HG02763 (cell line): ENCODE data around the gene NAALADL2.
"Not testable (repeated sequence)": the region's sequence is repeated elsewhere in the genome, so short reads cannot be mapped to it uniquely, and the experiment has no call there.

Experiments used
- ATAC-seq: cut with Tn5 transposase; IDR thresholded peaks from one replicate; pipeline ENCODE4 v1.9.1; 2021; ENCODE audit warnings: mild to moderate bottlenecking, moderate library complexity; ENCODE audit not compliant: unreplicated experiment

The NAALADL2 gene

DNA sequence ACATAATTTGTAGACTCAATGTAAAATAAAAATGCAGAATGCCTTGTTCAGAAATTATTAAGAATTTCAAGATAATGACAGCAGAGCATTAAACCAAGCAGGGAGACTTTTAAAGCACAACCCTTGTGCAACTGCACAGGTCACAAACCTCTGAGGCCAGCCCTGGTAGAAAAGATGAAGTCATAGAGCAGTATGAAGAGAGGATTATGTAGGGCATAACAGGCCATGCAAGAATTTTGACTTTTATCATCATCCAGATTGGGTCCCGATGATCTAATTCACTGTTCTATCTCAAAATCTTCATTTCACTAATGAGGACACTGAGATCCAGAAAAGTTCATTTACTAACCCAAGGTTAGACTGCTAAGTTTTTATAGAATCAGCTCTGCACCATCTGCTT lies 388.5 kb downstream of the NAALADL2 start:
- no peak for ATAC-seq

DNA sequence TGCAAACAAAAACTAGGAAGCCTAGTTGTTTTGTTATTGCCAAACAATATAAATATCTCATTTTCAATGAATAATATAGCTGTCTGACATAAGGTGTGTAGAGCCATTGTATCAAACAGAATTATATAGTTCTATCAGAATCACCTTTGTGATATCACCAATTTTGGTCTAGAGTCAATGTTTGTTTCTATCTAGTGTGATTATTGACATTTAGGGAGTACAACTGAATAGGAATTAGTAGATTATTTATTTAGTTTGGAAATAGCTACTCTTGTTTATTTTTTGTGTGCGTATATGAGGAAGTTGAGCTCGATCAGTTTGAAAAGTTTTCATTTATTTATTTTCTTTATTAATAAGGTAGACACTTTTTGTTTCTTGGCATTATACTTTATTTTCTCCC lies 389.7 kb downstream of the NAALADL2 start:
- ATAC-seq = no peak

DNA sequence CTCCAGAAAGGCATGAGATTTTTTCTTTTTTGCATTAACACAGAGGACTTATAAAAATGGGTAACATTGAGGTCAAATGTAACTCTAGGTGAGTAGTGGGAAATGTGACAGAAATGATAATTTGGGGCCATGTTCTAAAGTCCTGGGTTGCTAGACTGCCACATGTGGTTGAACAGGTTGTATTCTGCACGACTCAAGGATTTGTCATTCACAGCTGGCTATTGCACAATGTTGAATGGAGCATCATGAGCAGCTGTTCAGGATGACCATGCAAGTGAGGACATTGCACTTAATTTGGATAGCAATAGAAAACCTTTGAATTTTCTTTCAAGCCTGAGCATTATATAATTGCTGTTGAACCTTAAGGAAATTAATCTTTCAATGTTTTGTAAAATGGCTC lies 396.6 kb downstream of the NAALADL2 start:
- no peak for ATAC-seq

DNA sequence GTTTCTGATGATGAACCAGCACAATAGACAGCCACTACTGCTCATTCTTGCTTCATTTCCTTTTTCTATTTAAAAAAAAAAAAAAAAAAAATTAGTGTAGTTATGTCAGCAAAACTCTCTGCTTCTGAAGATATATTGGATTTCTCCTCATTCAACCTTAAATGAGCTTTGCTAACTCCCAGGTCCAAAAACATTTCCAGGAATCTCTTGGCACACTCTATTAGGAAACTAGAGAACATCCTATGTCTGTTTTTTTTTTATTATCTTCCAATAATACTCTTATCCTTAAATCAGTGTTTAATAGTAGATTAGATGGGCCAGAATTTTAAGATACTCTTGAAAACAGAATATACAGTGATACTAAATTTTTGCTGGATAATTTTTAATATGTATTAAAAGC lies 398.0 kb downstream of the NAALADL2 start:
- ATAC-seq = no peak

DNA sequence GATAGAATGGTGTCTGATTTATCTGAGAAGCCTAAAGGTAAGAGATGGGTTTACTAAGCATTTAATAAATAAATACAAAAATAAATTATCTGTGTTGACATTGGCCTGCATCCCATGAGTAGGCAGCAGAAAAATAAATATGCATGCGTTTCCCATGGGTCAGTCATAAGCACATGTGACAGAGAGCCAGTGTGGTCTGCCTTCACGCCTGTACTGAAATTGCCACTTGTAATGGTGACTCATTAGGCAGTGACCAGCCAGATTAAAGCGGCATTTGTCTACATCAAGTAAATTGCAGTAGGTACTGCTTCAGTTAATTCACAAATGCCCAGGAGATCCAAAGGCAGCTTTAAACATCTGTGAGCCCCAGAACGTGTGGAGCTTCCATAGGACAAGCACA lies 399.6 kb downstream of the NAALADL2 start:
- no peak for ATAC-seq

DNA sequence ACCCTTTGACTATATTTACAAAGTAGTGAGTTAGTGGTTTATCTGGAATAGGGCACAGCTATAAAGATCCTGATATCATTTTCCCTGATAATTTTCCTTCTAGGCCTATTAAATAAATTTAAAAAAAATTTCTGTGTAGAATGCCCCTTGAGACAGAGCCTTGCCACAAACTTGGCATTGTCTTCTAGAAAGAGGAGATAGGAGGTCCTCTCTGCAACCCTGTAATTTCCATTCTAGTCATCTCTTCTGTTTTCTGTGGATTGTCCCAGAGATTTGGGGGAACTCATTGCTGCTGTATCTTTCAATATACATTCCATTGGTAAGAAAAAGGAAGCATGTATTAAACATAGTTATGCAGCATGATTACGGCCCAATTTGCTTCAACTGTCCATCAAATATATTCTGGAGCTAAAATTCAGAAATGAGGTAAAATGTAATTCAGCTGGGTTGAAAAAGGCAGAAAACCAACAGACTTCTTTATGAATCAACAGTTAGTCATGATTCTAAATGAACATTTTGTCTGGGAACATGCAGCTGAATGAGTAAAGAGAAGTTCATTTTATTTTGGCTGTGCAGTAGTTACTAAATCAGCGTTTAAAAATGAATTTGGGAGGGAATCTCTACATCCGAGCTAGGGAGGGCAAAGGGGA lies 401.1 kb downstream of the NAALADL2 start:
- no peak for ATAC-seq

DNA sequence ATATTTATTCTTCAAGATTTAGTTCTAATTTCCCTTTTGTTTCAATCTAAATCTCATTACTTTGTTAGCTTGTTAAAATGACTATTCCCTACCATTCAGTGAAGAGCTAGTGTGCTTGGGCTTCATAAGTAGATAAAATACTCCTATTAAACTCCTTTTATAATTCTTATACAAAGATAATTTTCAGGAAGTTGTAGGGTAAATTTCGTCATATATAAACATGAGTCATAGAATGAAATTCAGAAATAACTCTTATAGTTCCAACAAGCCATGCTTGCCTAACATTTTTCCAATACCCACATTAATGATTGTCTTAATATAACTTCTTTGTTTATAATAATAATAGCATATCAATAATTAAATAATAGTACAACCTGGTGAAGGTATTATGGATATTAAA lies 407.3 kb downstream of the NAALADL2 start:
- ATAC-seq = no peak

DNA sequence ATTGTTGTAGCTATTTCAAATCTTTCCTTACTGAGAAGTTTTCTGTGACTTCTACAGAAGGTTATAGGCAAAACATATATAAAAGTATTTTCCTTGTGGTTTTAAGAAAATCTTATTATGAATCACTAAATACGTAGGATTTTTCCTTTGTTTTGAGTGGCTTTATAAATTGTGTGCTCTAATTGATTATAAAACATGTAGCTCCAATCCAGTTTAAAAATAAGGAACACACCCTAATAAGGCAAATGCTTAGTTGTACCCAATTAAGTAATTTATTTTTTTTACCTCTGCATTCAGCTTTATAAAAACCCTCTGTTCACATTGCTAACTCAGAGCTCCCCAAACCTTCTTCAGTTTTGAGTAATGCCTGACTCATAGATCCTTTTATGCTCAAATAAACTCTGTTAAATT lies 408.0 kb downstream of the NAALADL2 start:
- no peak for ATAC-seq

DNA sequence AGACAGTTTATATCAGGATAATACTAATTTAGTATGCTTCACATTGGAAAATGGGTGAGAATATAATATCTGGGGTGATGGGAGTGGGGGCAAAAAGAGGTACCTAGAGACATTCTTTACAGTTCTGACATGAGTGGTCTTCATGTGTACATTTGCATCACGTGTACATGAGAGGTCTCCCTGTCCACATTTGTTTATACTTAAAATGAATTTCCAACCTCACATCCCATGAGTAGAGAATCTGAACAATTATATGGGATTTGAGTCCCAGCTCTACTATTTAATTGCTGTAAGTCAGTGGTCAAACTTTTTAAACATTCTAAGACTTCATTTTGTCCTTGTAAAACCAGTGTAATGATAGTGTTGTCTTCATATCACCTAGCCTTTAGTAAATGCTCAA lies 408.4 kb downstream of the NAALADL2 start:
- no peak for ATAC-seq

DNA sequence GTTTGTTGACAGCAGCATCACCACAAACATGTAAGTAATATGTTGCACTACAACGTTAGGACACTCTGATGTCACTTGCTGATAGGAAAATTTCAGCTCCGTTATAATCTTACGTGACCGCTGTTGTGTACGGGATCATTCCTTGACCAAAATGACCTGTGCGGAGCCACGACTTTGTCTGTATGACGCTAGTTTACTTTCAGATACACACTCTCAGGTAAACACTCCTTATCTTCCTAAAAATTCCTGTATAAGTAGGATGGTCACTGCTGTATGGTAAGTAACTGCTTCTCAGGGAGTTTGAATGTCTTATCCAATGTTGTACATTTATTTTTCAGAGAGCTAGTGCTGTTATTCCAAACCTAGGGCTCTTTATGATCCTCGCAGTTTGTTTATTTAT lies 410.3 kb downstream of the NAALADL2 start:
- no peak for ATAC-seq

DNA sequence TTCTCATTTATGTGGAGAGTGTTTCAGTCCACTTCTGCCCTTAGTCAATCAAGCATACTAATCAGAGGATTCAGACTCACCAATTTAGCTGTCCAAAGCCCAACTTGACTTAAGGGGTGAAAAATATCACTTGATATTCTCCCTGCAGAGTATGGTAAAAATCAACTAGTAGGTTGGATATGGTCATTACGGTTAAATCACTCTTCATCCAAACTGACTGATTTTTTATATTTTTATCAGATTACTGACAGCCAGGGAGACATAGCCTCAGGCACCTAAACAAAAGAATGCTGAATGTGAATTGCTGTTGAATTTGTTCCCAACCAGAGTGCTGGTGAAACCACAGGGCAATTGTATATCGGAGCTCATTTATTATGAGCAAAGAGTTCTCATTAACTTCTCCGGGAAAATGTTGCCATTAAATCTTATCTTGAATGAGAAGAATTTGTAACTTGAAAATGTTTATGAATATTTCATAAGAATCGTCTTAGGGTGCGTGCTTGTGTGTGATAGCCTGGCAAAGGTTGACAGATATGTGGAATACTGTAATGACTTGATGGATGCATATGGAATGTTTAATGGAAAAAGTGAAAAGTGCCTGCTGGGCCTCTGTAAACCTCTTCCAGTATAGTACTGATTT lies 411.2 kb downstream of the NAALADL2 start:
- no peak for ATAC-seq

DNA sequence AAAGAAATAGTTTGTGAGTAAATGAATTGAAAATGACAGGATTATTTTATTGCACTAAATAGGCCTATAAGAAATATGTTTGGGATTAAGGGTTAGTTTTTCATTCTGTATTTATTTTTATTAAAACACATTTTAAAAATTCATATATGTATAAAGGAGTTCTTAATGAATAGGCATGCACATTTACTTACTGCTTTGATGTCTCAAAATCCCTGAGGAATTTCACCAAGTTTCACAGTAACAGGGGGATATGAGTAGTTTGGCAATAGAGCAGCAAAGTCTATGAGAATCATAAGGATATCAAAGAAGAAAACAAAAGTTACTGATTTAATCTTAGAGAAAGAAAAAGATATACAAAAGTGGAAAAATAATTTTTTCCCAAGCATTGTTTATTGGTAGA lies 411.7 kb downstream of the NAALADL2 start:
- no peak for ATAC-seq

DNA sequence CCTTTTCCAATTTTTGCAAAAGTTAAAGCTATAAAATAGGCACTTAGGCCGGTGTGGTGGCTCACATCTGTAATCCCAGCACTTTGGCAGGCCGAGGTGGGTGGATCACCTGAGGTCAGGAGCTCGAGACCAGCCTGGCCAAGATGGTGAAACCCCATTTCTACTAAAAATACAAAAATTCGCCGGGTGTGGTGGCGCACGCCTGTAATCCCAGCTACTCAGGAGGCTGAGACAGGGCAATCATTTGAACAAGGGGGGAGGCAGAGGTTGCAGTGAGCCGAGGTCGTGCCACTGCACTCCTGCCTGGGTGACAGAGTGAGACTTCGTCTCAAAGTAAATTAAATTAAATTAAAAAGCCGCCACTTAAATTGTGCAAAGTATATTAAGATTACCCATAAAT lies 412.3 kb downstream of the NAALADL2 start:
- not testable (repeated sequence) for ATAC-seq

DNA sequence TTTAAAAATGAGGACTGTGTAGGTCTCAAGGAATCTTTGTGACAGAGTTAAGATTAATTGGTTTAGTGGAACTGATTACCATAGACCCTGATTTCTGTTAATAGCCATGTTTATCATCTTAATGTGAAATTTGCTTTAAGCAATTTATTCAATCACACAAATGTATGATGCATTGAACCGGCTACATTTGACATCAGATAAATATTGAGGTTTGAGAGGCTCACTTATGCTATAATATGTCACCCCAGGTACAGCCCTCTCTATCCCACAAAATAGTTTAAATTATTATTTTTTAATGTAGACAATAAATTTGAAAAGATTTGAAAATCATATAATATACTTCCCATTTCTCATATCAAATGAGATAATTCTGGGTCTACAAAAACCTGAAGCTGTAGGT lies 413.3 kb downstream of the NAALADL2 start:
- ATAC-seq = no peak

DNA sequence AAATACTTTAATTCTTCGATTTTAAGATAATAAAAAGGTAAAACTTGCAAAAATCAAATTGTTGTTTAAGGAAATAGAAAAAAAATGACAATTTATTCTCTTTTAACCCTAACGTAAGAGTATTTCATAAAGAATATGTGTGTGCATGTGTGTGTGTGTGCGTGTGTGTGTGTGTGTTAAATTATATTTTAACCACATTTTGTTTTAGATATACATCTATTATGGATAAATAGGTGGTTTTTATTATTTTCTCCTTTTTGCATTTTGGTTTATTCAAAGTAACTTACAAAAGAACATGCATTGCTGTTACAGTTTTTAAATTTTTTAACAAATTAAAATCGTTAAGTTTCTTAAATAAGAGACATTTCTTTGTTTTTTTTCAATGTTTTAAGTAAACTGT lies 414.4 kb downstream of the NAALADL2 start:
- ATAC-seq = no peak

DNA sequence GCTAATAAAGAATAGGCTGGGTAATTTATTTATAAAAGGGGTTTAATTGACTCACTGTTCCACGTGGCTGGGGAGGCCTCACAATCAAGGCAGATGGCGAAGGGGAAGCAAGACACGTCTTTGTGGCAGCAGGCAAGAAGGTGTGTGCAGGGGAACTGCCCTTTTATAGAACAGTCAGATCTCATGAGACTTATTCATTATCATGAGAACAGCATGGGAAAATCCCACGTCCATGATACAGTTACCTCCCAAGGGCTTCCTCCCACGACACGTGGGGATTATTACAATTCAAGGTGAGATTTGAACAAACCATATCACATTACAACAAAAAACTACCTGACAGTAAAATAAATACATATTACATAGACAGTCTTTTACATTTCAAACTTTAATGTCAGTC lies 414.9 kb downstream of the NAALADL2 start:
- ATAC-seq = no peak

DNA sequence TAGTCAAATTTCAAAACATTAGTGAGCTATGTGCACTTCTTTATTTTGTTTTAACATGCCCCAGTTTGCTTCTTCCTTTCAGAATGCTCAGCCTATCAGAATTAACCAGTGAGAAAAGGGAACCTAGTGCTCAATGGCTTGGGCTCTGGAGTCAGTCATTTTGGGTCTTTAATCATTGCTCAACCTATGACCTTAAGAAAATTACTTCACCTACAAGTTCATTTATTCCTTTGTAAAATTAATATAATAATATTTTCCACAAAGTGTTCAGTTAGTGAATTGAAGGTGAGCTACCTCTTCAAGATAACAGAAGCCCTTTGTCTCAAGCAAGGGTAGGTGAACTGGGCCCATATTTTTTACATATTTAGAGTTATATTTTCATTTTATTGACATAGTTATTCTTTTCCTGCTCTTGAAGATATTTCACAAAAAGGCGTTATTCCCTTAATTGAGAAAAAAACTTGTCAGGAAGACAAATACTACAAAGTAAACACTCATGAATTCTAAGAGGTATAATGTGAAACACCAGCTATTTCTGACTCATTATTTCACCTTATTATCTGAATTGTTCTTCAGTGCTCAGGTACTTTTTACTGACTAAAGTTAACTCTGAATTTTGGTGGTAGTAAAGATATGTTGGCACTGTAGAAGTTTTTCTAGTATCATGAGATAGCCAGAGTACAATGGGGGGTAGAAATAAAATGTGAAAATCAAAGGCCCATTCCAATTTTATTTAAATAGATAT lies 415.5 kb downstream of the NAALADL2 start:
- no peak for ATAC-seq

DNA sequence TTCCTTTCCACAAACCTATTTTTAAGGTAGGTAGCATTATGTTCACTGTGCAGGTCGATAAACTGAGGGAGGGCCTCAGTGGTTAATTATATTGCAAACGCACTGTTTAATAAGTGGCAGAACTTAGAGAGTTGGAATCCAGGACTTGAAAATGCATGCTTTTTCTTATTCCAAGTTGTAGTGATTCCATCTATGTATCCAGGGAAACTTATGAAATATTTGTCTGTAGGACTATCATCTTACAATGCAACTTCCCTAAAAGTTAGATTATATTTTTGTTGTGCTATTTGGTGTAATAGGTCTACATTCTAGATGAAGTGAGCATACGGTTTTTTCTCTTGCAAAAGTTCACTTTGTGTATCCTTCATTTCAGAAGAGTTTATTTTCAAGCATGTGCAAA lies 419.5 kb downstream of the NAALADL2 start:
- ATAC-seq = no peak

DNA sequence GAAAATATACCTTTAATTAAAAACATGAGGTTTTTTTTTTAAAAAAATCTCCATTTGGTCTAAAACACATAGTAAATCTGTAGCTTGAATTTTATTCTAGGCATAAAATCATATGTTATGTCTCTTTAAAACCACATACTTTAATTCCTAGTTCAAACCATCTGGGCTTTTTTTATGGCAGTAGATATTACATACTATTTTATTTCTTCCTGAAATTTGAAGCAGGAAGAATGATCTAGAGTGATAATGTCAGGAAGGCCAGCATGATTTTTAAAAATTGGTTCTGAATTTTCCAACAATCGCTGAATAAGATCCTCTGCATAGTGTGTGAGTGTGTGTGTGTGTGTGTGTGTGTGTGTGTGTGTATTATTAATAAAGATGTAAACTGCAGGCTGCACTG lies 420.3 kb downstream of the NAALADL2 start:
- ATAC-seq = no peak

DNA sequence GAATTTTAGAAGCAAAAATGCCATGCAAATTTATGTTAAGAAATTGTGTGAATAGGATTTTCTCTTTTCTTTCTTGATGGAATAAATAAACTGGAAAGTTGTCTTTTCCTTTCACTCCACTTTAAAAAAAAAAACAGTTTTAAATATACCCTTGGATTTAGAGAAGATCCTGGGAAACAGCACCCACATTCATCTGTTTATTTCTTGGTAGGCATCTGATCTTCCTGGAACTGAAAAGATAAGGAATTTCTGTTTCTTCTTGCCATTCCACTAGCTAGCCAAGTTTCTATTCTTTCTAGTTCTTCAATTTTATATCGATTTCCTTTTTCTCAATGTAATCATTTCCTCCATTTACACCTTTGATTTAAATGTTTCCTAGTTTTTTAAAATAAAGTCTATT lies 420.8 kb downstream of the NAALADL2 start:
- no peak for ATAC-seq

DNA sequence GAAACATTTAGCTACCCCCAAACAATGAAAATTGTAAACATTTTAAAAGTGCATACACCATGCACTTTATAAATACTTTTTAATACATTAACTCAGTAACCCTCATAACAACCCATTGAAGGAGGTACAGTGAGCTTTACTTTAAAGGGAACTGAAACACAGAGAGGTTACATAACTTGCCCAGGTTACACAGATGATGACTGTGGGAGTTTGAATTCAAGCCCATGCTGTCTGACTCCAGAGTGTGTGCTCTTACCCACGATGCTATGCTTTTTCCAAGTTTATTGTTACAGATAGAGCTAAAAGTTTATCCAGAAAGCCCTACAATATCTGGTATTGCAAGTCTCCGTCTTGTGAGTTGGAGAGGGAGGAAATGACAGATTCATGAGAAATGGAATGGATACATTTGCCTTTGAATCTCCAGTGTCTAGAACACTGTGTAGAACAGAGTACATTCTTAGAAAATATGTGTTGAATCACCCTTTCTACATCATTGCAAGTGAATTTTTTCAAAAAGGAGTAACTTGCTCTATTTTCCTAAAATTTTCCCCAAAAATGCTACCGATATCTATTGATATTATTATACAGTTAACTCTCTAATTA lies 428.3 kb downstream of the NAALADL2 start:
- ATAC-seq = peak; percentile 90

DNA sequence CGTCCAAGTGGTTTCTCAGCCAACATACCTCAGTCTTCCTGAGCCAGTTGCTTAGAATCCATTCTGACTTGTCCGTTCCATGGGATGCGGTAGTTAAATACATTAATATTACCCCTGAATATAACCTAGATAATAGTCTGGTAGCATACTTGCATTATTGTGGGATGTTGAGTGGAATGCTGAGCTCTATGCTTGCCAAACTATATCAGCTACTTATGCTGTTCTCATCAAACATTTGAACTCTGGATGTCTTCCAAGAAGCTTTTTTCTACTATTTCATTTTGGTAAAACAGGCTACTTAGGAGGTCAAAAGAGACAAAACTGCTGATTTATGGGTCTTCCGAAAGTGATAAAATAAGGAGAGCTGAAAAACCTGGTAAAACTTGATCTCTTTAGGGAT lies 429.5 kb downstream of the NAALADL2 start:
- ATAC-seq = no peak
